Measurements from ENCODE around the gene MAMDC2.
A peak's percentile ranks its signal among the peaks of the same experiment; 100 is the strongest.

MAMDC2 gene

GRCh38 chr9:70105147-70105546 lies 61.5 kb downstream of the MAMDC2 start:
- no peak for TF ChIP-seq CTCF (IDR thresholded peaks at IDR 0.05; ENCODE audit: borderline replicate concordance, control extremely low read depth, extremely low read depth, insufficient read depth, missing control alignments)
- DNase-seq (ENCODE audit: low spot score): no peak
- in situ Hi-C loops (cut with MboI; ENCODE audit: low sequenced_read_pairs, unreplicated experiment): no loop called here

DNA sequence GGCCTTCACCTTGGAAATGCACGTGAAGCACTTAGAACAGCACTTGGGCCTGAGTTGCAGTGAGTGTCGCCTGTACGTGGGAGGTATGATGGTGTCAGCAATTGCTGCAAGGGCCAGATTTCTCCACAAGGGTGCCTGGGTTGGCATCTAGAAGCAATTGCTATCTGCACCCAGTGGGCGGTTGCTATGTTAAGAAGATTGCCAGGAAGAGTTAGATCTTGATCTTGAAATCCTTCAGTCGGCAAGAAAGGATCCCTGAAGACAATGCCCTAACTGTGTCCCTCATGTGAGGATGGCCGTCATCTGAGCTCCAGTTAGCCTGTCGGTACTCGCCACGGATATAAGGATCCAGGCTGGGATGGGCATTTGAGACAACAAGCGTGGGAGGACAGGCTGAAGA lies 62.9 kb downstream of the MAMDC2 start:
- DNase-seq (ENCODE audit: low spot score): no peak
- in situ Hi-C loops (cut with MboI; ENCODE audit: low sequenced_read_pairs, unreplicated experiment): no loop called here
- no peak for TF ChIP-seq CTCF (IDR thresholded peaks at IDR 0.05; ENCODE audit: borderline replicate concordance, control extremely low read depth, extremely low read depth, insufficient read depth, missing control alignments)

- no peak for TF ChIP-seq CTCF (IDR thresholded peaks at IDR 0.05; ENCODE audit: borderline replicate concordance, control extremely low read depth, extremely low read depth, insufficient read depth, missing control alignments)
- in situ Hi-C loops (cut with MboI; ENCODE audit: low sequenced_read_pairs, unreplicated experiment): no loop called here
- no peak for DNase-seq (ENCODE audit: low spot score)
These were observed 63.9 kb downstream of the MAMDC2 start for GRCh38 chr9:70107558-70107957.

- TF ChIP-seq CTCF (IDR thresholded peaks at IDR 0.05; ENCODE audit: borderline replicate concordance, control extremely low read depth, extremely low read depth, insufficient read depth, missing control alignments): no peak
- in situ Hi-C loops (cut with MboI; ENCODE audit: low sequenced_read_pairs, unreplicated experiment): no loop called here
- no peak for DNase-seq (ENCODE audit: low spot score)
These were observed 64.5 kb downstream of the MAMDC2 start for GRCh38 chr9:70108181-70108580.

GRCh38 chr9:70110194-70111041 lies 66.8 kb downstream of the MAMDC2 start:
- in situ Hi-C loops (cut with MboI; ENCODE audit: low sequenced_read_pairs, unreplicated experiment): loop anchor here (10.0 kb wide), 1 partner anchor 146 kb away; no protein-coding TSS in a partner anchor
- TF ChIP-seq CTCF (IDR thresholded peaks at IDR 0.05; ENCODE audit: borderline replicate concordance, control extremely low read depth, extremely low read depth, insufficient read depth, missing control alignments): no peak
- no peak for DNase-seq (ENCODE audit: low spot score)

DNA sequence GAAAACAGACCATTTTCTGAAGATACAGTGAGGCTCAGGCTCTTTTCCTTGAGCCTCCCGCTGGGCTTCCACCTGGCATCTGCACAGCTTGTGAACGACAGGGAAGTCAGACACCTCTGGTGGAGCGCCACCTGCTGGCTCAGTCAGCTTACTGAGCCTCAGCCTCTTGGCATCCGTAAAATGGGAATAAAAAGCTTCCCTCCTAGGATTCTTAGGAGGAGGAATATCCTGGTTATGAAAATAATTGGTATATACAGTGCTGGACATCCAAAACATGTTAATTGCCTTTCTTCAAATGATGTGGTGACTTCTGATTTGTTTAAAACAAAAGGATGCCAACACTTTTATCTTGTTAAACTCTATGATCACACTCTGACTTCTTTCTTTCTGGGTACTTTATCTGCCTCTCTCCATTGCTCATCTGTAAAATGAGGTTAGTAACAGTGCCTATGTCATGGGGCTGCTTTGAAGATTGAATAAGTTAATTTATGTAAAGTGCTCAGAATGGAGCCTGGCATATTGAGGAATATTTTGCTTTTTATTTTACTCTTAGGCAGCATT lies 67.5 kb downstream of the MAMDC2 start:
- TF ChIP-seq CTCF (IDR thresholded peaks at IDR 0.05; ENCODE audit: borderline replicate concordance, control extremely low read depth, extremely low read depth, insufficient read depth, missing control alignments): peak; percentile 90
- DNase-seq (ENCODE audit: low spot score): peak; percentile 35
- in situ Hi-C loops (cut with MboI; ENCODE audit: low sequenced_read_pairs, unreplicated experiment): loop anchor here (10.0 kb wide), 1 partner anchor 146 kb away; no protein-coding TSS in a partner anchor
